ENCODE results near the gene TPCN2.

Gene TPCN2

DNA sequence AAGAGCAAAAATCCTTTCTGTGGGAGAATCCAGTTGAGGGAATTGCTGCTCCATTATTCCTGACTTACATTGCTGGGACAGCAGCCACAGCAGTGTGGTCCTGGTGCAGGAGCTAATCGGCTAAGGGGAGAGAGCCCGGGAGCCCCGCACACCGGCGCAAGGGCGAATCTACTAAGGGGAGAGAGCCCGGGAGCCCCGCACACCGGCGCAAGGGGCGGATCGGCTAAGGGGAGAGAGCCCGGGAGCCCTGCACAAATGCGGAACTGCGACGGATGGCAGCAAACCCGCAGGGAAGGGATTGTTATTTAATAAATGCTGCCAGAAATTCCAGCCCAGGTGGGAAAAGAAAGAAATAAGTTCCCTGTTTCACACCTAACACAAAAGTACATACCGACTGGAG is 43.5 kb downstream of the TPCN2 start:
- H3K14ac ChIP-seq (ENCODE audit: low read length) = no peak overlapping the region
- no peak overlapping the region for H3K27ac ChIP-seq (ENCODE audit: low read depth, low read length)
- no CpG with 5 or more reads among the region's 18 CpGs for WGBS (ENCODE audit: extremely low coverage, insufficient coverage, insufficient read length)
- no peak overlapping the region for H4K8ac ChIP-seq (ENCODE audit: low read depth, low read length)
- no peaks in the 10 kb centered on the region for H3K27me3 ChIP-seq (ENCODE audit: insufficient read depth, low read length)
- peaks cover 8 to 11% of the 10 kb centered on the region in 2 experiments for H3K36me3 ChIP-seq (ENCODE audit: control insufficient read depth in 1 of 2, insufficient read depth in 2 of 2, low read length in 2 of 2)
- no peak overlapping the region for H4K91ac ChIP-seq (ENCODE audit: low read depth, low read length)
- H3K4me2 ChIP-seq (ENCODE audit: low read length) = no peak overlapping the region
- H2AFZ ChIP-seq (ENCODE audit: insufficient read depth, low read length, poor library complexity) = no peak overlapping the region
- H2BK5ac ChIP-seq (ENCODE audit: low read depth, low read length, poor library complexity) = no peak overlapping the region
- H3K79me2 ChIP-seq (ENCODE audit: control insufficient read depth, insufficient read depth, low read length, poor library complexity) = no peaks in the 10 kb centered on the region
- H3K23ac ChIP-seq (ENCODE audit: low read length) = no peak overlapping the region
- DNase-seq = no peak
- H3K18ac ChIP-seq (ENCODE audit: low read length) = no peak overlapping the region
- peaks cover 0 to 5% of the 10 kb centered on the region in 2 experiments for H3K4me1 ChIP-seq (ENCODE audit: control insufficient read depth in 1 of 2, insufficient read depth in 2 of 2, low read length in 2 of 2)
- H4K12ac ChIP-seq (ENCODE audit: low read depth, low read length) = no peak overlapping the region
- no peak overlapping the region for H2BK120ac ChIP-seq (ENCODE audit: insufficient read depth, low read length, poor library complexity)
- no peak overlapping the region for H3K4me3 ChIP-seq (ENCODE audit: low read depth, low read length)
- no peak overlapping the region for H3K9ac ChIP-seq (ENCODE audit: low read length)
- no peak overlapping the region for H2AK5ac ChIP-seq (ENCODE audit: low read length)
- H3K9me3 ChIP-seq (ENCODE audit: insufficient read depth, low read depth, low read length) = peaks cover 3% of the 10 kb centered on the region
- H3K79me1 ChIP-seq (ENCODE audit: low read length) = no peaks in the 10 kb centered on the region
- no peak overlapping the region for H3K4ac ChIP-seq (ENCODE audit: low read depth, low read length)
- H2BK12ac ChIP-seq (ENCODE audit: low read length) = no peak overlapping the region

- Histone ChIP-seq H3K4me3 (ENCODE audit: low read depth, low read length) (no peak overlapping the region), H3K4me1 (ENCODE audit: control insufficient read depth in 1 of 2, insufficient read depth in 2 of 2, low read length in 2 of 2) (peaks cover 0 to 5% of the 10 kb centered on the region in 2 experiments), H3K79me1 (ENCODE audit: low read length) (no peaks in the 10 kb centered on the region), H2AFZ (ENCODE audit: insufficient read depth, low read length, poor library complexity) (no peak overlapping the region), H3K27me3 (ENCODE audit: insufficient read depth, low read length) (no peaks in the 10 kb centered on the region), H4K8ac (ENCODE audit: low read depth, low read length) (no peak overlapping the region), H2BK120ac (ENCODE audit: insufficient read depth, low read length, poor library complexity) (no peak overlapping the region), H4K91ac (ENCODE audit: low read depth, low read length) (no peak overlapping the region), H3K23ac (ENCODE audit: low read length) (no peak overlapping the region), H4K12ac (ENCODE audit: low read depth, low read length) (no peak overlapping the region), H3K27ac (ENCODE audit: low read depth, low read length) (no peak overlapping the region), H2AK5ac (ENCODE audit: low read length) (no peak overlapping the region), H3K79me2 (ENCODE audit: control insufficient read depth, insufficient read depth, low read length, poor library complexity) (no peaks in the 10 kb centered on the region), H3K18ac (ENCODE audit: low read length) (no peak overlapping the region), H3K36me3 (ENCODE audit: control insufficient read depth in 1 of 2, insufficient read depth in 2 of 2, low read length in 2 of 2) (peaks cover 6 to 7% of the 10 kb centered on the region in 2 experiments), H2BK5ac (ENCODE audit: low read depth, low read length, poor library complexity) (no peak overlapping the region), H3K14ac (ENCODE audit: low read length) (no peak overlapping the region), H3K4me2 (ENCODE audit: low read length) (no peak overlapping the region), H3K9ac (ENCODE audit: low read length) (no peak overlapping the region), H3K9me3 (ENCODE audit: insufficient read depth, low read depth, low read length) (peaks cover 3% of the 10 kb centered on the region), H3K4ac (ENCODE audit: low read depth, low read length) (no peak overlapping the region), H2BK12ac (ENCODE audit: low read length) (no peak overlapping the region)
- WGBS (ENCODE audit: extremely low coverage, insufficient coverage, insufficient read length) = no CpG with 5 or more reads among the region's 10 CpGs
- DNase-seq = no peak
Observed at GRCh38 chr11:69093106-69093505, 44.4 kb downstream of the TPCN2 start.

- no CpG with 5 or more reads among the region's 16 CpGs for WGBS (ENCODE audit: extremely low coverage, insufficient coverage, insufficient read length)
- no peak overlapping the region for H2AFZ ChIP-seq (ENCODE audit: insufficient read depth, low read length, poor library complexity)
Observed at GRCh38 chr11:69094111-69094914, 45.6 kb downstream of the TPCN2 start.

GRCh38 chr11:69094915-69095290 is 46.2 kb downstream of the TPCN2 start:
- Histone ChIP-seq H3K4me3 (ENCODE audit: low read depth, low read length) (no peak overlapping the region), H3K4me1 (ENCODE audit: control insufficient read depth in 1 of 2, insufficient read depth in 2 of 2, low read length in 2 of 2) (peaks cover 0 to 4% of the 10 kb centered on the region in 2 experiments), H2BK120ac (ENCODE audit: insufficient read depth, low read length, poor library complexity) (no peak overlapping the region), H4K8ac (ENCODE audit: low read depth, low read length) (no peak overlapping the region), H3K27me3 (ENCODE audit: insufficient read depth, low read length) (no peaks in the 10 kb centered on the region), H3K36me3 (ENCODE audit: control insufficient read depth in 1 of 2, insufficient read depth in 2 of 2, low read length in 2 of 2) (peaks cover 6% of the 10 kb centered on the region in 2 experiments), H4K12ac (ENCODE audit: low read depth, low read length) (no peak overlapping the region), H2AFZ (ENCODE audit: insufficient read depth, low read length, poor library complexity) (no peak overlapping the region), H3K79me2 (ENCODE audit: control insufficient read depth, insufficient read depth, low read length, poor library complexity) (no peaks in the 10 kb centered on the region), H3K9me3 (ENCODE audit: insufficient read depth, low read depth, low read length) (peaks cover 3% of the 10 kb centered on the region), H4K91ac (ENCODE audit: low read depth, low read length) (no peak overlapping the region), H3K4ac (ENCODE audit: low read depth, low read length) (no peak overlapping the region), H3K14ac (ENCODE audit: low read length) (no peak overlapping the region), H2BK12ac (ENCODE audit: low read length) (no peak overlapping the region), H3K9ac (ENCODE audit: low read length) (no peak overlapping the region), H2AK5ac (ENCODE audit: low read length) (no peak overlapping the region), H2BK5ac (ENCODE audit: low read depth, low read length, poor library complexity) (no peak overlapping the region), H3K18ac (ENCODE audit: low read length) (no peak overlapping the region), H3K23ac (ENCODE audit: low read length) (no peak overlapping the region), H3K79me1 (ENCODE audit: low read length) (no peaks in the 10 kb centered on the region), H3K4me2 (ENCODE audit: low read length) (no peak overlapping the region), H3K27ac (ENCODE audit: low read depth, low read length) (no peak overlapping the region)
- DNase-seq = no peak
- no CpG with 5 or more reads among the region's 10 CpGs for WGBS (ENCODE audit: extremely low coverage, insufficient coverage, insufficient read length)

More at GRCh38 chr11:69094111-69094914, 45.6 kb downstream of the TPCN2 start:
- Histone ChIP-seq H3K4me1 (ENCODE audit: control insufficient read depth in 1 of 2, insufficient read depth in 2 of 2, low read length in 2 of 2) (peaks cover 0 to 4% of the 10 kb centered on the region in 2 experiments), H3K4me3 (ENCODE audit: low read depth, low read length) (no peak overlapping the region), H3K79me2 (ENCODE audit: control insufficient read depth, insufficient read depth, low read length, poor library complexity) (no peaks in the 10 kb centered on the region), H3K79me1 (ENCODE audit: low read length) (no peaks in the 10 kb centered on the region), H3K14ac (ENCODE audit: low read length) (no peak overlapping the region), H3K27ac (ENCODE audit: low read depth, low read length) (no peak overlapping the region), H2AK5ac (ENCODE audit: low read length) (no peak overlapping the region), H3K4ac (ENCODE audit: low read depth, low read length) (no peak overlapping the region), H3K9ac (ENCODE audit: low read length) (no peak overlapping the region), H2BK12ac (ENCODE audit: low read length) (no peak overlapping the region), H3K18ac (ENCODE audit: low read length) (no peak overlapping the region), H3K4me2 (ENCODE audit: low read length) (no peak overlapping the region), H3K27me3 (ENCODE audit: insufficient read depth, low read length) (no peaks in the 10 kb centered on the region), H3K23ac (ENCODE audit: low read length) (no peak overlapping the region), H4K8ac (ENCODE audit: low read depth, low read length) (no peak overlapping the region), H3K9me3 (ENCODE audit: insufficient read depth, low read depth, low read length) (peaks cover 3% of the 10 kb centered on the region), H2BK5ac (ENCODE audit: low read depth, low read length, poor library complexity) (no peak overlapping the region), H4K12ac (ENCODE audit: low read depth, low read length) (no peak overlapping the region), H4K91ac (ENCODE audit: low read depth, low read length) (no peak overlapping the region), H3K36me3 (ENCODE audit: control insufficient read depth in 1 of 2, insufficient read depth in 2 of 2, low read length in 2 of 2) (peaks cover 6% of the 10 kb centered on the region in 2 experiments), H2BK120ac (ENCODE audit: insufficient read depth, low read length, poor library complexity) (no peak overlapping the region)
- no peak for DNase-seq

Data from trophoblast cell (in vitro differentiated cells and primary cell).